GM23248 (cell line): ENCODE results near the gene BMP8A. TPM values are rescaled to one million over a fixed set of nuclear protein-coding genes. Genes with fewer than 3 reads are reported as not detected.
"Not testable (repeated sequence)": the region's sequence is repeated elsewhere in the genome, so short reads cannot be mapped to it uniquely, and the experiment has no call there.

Source experiments
- DNase-seq: peaks from one replicate; pipeline ENCODE4 v3.0.0-alpha.2; 2015
- H2AFZ ChIP-seq: fragments of 200-600 bp; sonication (generic); 2 replicates; pipeline ENCODE4 v1.6.1; 2016; ENCODE audit warnings: antibody characterized with exemption
- H3F3A ChIP-seq: fragments of 200-600 bp; sonication (generic); 2 replicates; pipeline ENCODE4 v1.6.1; 2016; ENCODE audit warnings: mild to moderate bottlenecking, antibody characterized with exemption, mixed run types; ENCODE audit not compliant: insufficient read depth
- H3K27ac ChIP-seq: fragments of 200-600 bp; sonication (generic); 2 replicates; pipeline ENCODE4 v1.5.1; 2016; ENCODE audit warnings: mild to moderate bottlenecking
- H3K27me3 ChIP-seq: fragments of 200-600 bp; sonication (generic); replicated peaks from 2 replicates; pipeline ENCODE4 v1.6.1; 2016; ENCODE audit warnings: mild to moderate bottlenecking; ENCODE audit not compliant: insufficient read depth
- H3K36me3 ChIP-seq: fragments of 200-600 bp; sonication (generic); 2 replicates; pipeline ENCODE4 v1.6.1; 2016; ENCODE audit warnings: low read depth, mild to moderate bottlenecking
- H3K4me1 ChIP-seq: fragments of 200-600 bp; sonication (generic); 2 replicates; pipeline ENCODE4 v1.6.1; 2016; ENCODE audit warnings: mild to moderate bottlenecking; ENCODE audit not compliant: insufficient read depth
- H3K4me2 ChIP-seq: fragments of 200-600 bp; sonication (generic); one replicate; pipeline ENCODE4 v1.6.1; 2016; ENCODE audit warnings: mild to moderate bottlenecking; ENCODE audit not compliant: unreplicated experiment
- H3K4me3 ChIP-seq: fragments of 200-600 bp; sonication (generic); 2 replicates; pipeline ENCODE4 v1.5.1; 2016; ENCODE audit warnings: mild to moderate bottlenecking
- H3K79me2 ChIP-seq: fragments of 200-600 bp; sonication (generic); 2 replicates; pipeline ENCODE4 v1.6.1; 2016; ENCODE audit warnings: mild to moderate bottlenecking; ENCODE audit not compliant: insufficient read depth
- H3K9ac ChIP-seq: fragments of 200-600 bp; sonication (generic); 2 replicates; pipeline ENCODE4 v1.6.1; 2016; ENCODE audit warnings: mild to moderate bottlenecking
- H3K9me2 ChIP-seq: fragments of 200-600 bp; sonication (generic); 2 replicates; pipeline ENCODE4 v1.6.1; 2016; ENCODE audit warnings: mixed run types, mild to moderate bottlenecking, moderate library complexity; ENCODE audit not compliant: insufficient read depth
- H3K9me3 ChIP-seq: fragments of 200-600 bp; sonication (generic); one replicate; pipeline ENCODE4 v1.6.1; 2017; ENCODE audit warnings: low read depth
- H4K20me1 ChIP-seq: fragments of 200-600 bp; sonication (generic); 2 replicates; pipeline ENCODE4 v1.6.0; 2016; ENCODE audit not compliant: insufficient read depth
- WGBS, 2 experiments: methylation state at CpG; one replicate each; pipeline ENCODE4 v1.1.6; 2015 to 2017; ENCODE audit warnings: low lambda C conversion rate in 2 of 2, low coverage in 1 of 2; ENCODE audit errors: missing lambda C conversion rate in 2 of 2; 5-methylcytosine and 5-hydroxymethylcytosine counted together
- in situ Hi-C: fragments of 300-500 bp; cut with MboI; formaldehyde crosslinking; loops from 2 replicates; pipeline ENCODE4 v1.15.0; 2020
- polyA plus RNA-seq: library from polyadenylated mRNA; unstranded; fragments of >200 nt; fragmentation: Nextera tagmentation; extraction: Ambion mirVana; gene quantifications from 2 replicates; pipeline ENCODE4 v1.2.1, GENCODE V29; 2016
- total RNA-seq: library from RNA; depleted of rRNA; stranded (reverse); fragments of >200 nt; shearing (Covaris generic); gene quantifications from 2 replicates; pipeline ENCODE4 v1.2.3, GENCODE V29; 2014

BMP8A gene
- total and polyA plus RNA-seq, 2 experiments from 2014 or later: not detected

GRCh38 chr1:39515131-39516086, 24.0 kb downstream of the BMP8A start:
- H3F3A ChIP-seq, H3K9me2 ChIP-seq, H3K4me2 ChIP-seq, H3K4me1 ChIP-seq, H3K36me3 ChIP-seq, H3K27ac ChIP-seq, in situ Hi-C loops, H3K79me2 ChIP-seq, H3K9me3 ChIP-seq, H3K27me3 ChIP-seq, H2AFZ ChIP-seq, H4K20me1 ChIP-seq: not testable (repeated sequence)
- Histone ChIP-seq H3K4me3 (peak overlapping the region; percentile 59), H3K9ac (peak overlapping the region; percentile 42; the same call in 1 of the 2 replicates)
- peak; percentile 43 for DNase-seq
- 31 to 36% methylated on average over 25 of the region's 78 CpGs for WGBS, 2 experiments

GRCh38 chr1:39516841-39517240, 25.4 kb downstream of the BMP8A start:
- H3K4me3 ChIP-seq, H3K79me2 ChIP-seq, H3K36me3 ChIP-seq, H3K9me2 ChIP-seq, H3K9me3 ChIP-seq, H3F3A ChIP-seq, DNase-seq, H3K27ac ChIP-seq, H4K20me1 ChIP-seq, H3K27me3 ChIP-seq, H2AFZ ChIP-seq, H3K4me1 ChIP-seq, H3K4me2 ChIP-seq, in situ Hi-C loops, H3K9ac ChIP-seq: not testable (repeated sequence)
- 85 to 89% methylated on average over 3 to 4 of the region's 4 CpGs for WGBS, 2 experiments

- DNase-seq, H3K4me1 ChIP-seq, H3K36me3 ChIP-seq, H3K9me3 ChIP-seq, H3F3A ChIP-seq, H3K4me3 ChIP-seq, H4K20me1 ChIP-seq, H3K79me2 ChIP-seq, H3K9ac ChIP-seq, H3K9me2 ChIP-seq, H3K27ac ChIP-seq, H3K27me3 ChIP-seq, H3K4me2 ChIP-seq, in situ Hi-C loops, H2AFZ ChIP-seq: not testable (repeated sequence)
- WGBS, 2 experiments: 93 to 96% methylated on average over 6 of the region's 7 CpGs
Measured at GRCh38 chr1:39517936-39518335, 26.5 kb downstream of the BMP8A start.

- H3K4me3 ChIP-seq, H4K20me1 ChIP-seq, in situ Hi-C loops: not testable (repeated sequence)
Measured at GRCh38 chr1:39519376-39519775, 27.9 kb downstream of the BMP8A start.

GRCh38 chr1:39522221-39522620, 30.8 kb downstream of the BMP8A start:
- H3K4me3 ChIP-seq, H3K9me2 ChIP-seq, H3K4me1 ChIP-seq, H3K27ac ChIP-seq, H3F3A ChIP-seq, H2AFZ ChIP-seq, DNase-seq, H4K20me1 ChIP-seq, H3K27me3 ChIP-seq, H3K36me3 ChIP-seq, H3K4me2 ChIP-seq, H3K9me3 ChIP-seq, H3K79me2 ChIP-seq, in situ Hi-C loops, H3K9ac ChIP-seq: not testable (repeated sequence)
- 84 to 87% methylated on average over 10 of the region's 10 CpGs for WGBS, 2 experiments

More at GRCh38 chr1:39519376-39519775, 27.9 kb downstream of the BMP8A start:
- not testable (repeated sequence) for H2AFZ ChIP-seq, DNase-seq, H3K27me3 ChIP-seq, H3K4me1 ChIP-seq, H3F3A ChIP-seq, H3K9ac ChIP-seq, H3K36me3 ChIP-seq, H3K27ac ChIP-seq, H3K79me2 ChIP-seq, H3K4me2 ChIP-seq, H3K9me2 ChIP-seq, H3K9me3 ChIP-seq
- WGBS, 2 experiments: 20 to 28% methylated on average over 2 to 3 of the region's 5 CpGs
